Esophagus muscularis mucosa (tissue), 4 donors: Measurements from ENCODE around the gene ZSWIM5. TPM values are rescaled to one million over a fixed set of nuclear protein-coding genes. Genes with fewer than 3 reads are reported as not detected.
"Not testable (repeated sequence)": the region's sequence is repeated elsewhere in the genome, so short reads cannot be mapped to it uniquely, and the experiment has no call there.

Experiments used
- DNase-seq: peaks from one replicate; pipeline ENCODE4 v3.0.0-alpha.2; 2017; ENCODE audit errors: extremely low spot score
- H3K27ac ChIP-seq, 4 donors: fragments of 200-600 bp; sonication (generic); replicated peaks in 1 of 4; 1 replicate in 3 of 4; 2 replicates in 1 of 4; pipeline ENCODE4 v1.5.1; 2016 to 2019; ENCODE audit warnings: mild to moderate bottlenecking in 1 of 4
- H3K27me3 ChIP-seq, 4 donors: fragments of 200-600 bp; sonication (generic); one replicate each; pipeline versions ENCODE4 v1.5.1 to v1.6.0; 2016 to 2019
- H3K36me3 ChIP-seq, 4 donors: fragments of 200-600 bp; sonication (generic); one replicate each; pipeline ENCODE4 v1.5.1; 2016 to 2019
- H3K4me1 ChIP-seq, 4 donors: fragments of 200-600 bp; sonication (generic); one replicate each; pipeline ENCODE4 v1.5.1; 2016 to 2019
- H3K4me3 ChIP-seq, 4 donors: fragments of 200-600 bp; sonication (generic); 1 replicate in 2 of 4; 2 replicates in 2 of 4; pipeline ENCODE4 v1.5.1; 2016 to 2019; ENCODE audit warnings: mild to moderate bottlenecking in 4 of 4, moderate library complexity in 1 of 4
- H3K9me3 ChIP-seq, 4 donors: fragments of 200-600 bp; sonication (generic); 1 replicate in 3 of 4; 2 replicates in 1 of 4; pipeline ENCODE4 v1.5.1; 2016 to 2019
- CTCF ChIP-seq, 3 experiments: fragments of 200-600 bp in 2 of 3; fragments of 450-650 bp in 1 of 3; sonication (generic) in 2 of 3; IDR thresholded peaks; one replicate each; pipeline ENCODE4 v1.5.1; 2017 to 2019; ENCODE audit warnings: antibody characterized with exemption in 3 of 3, mild to moderate bottlenecking in 2 of 3, moderate library complexity in 1 of 3
- EP300 ChIP-seq: sonication (generic); formaldehyde crosslinking; IDR thresholded peaks from one replicate; pipeline ENCODE4 v1.6.1; 2017; ENCODE audit warnings: antibody characterized with exemption
- POLR2A ChIP-seq: fragments of 450-650 bp; IDR thresholded peaks from one replicate; pipeline ENCODE4 v1.6.1; 2017; ENCODE audit warnings: antibody characterized with exemption, moderate library complexity, mild to moderate bottlenecking, low read depth
- POLR2AphosphoS5 ChIP-seq, 2 donors: sonication (generic); formaldehyde crosslinking; IDR thresholded peaks; one replicate each; pipeline ENCODE4 v1.6.1; 2017; ENCODE audit warnings: antibody characterized with exemption in 2 of 2
- WGBS: methylation state at CpG from one replicate; pipeline ENCODE4 v1.1.5; 2018; 5-methylcytosine and 5-hydroxymethylcytosine counted together
- intact Hi-C: fragments of 100-400 bp; cut with DNase I; formaldehyde crosslinking; loops from one replicate; pipeline ENCODE4 v1.15.1; 2023
- total RNA-seq, 4 donors: library from RNA; depleted of rRNA; stranded (reverse); fragments of >200 nt; gene quantifications; one replicate each; pipeline versions ENCODE4 v1.1.0 to v1.2.1, GENCODE V29; 2016

Gene ZSWIM5
- total RNA-seq, 4 donors from 2014 or later = 3.3 to 6.2 (median 5.3) TPM

- Histone ChIP-seq H3K27ac (no peak overlapping the region), H3K9me3 (no peaks in the 10 kb centered on the region), H3K36me3 (no peaks in the 10 kb centered on the region), H3K4me1 (peaks cover 0 to 10% (median 5%) of the 10 kb centered on the region in 4 donors), H3K27me3 (no peaks in the 10 kb centered on the region), H3K4me3 (no peak overlapping the region)
- TF ChIP-seq POLR2A (no peak), POLR2AphosphoS5 (IDR thresholded peaks at IDR 0.05) (no peak)
- intact Hi-C loops = no loop called here
- WGBS = 82% methylated on average over 4 of the region's 4 CpGs
- DNase-seq = no peak
Observed at GRCh38 chr1:45141247-45142003, 65.0 kb downstream of the ZSWIM5 start.

GRCh38 chr1:45136984-45137383 lies 69.4 kb downstream of the ZSWIM5 start:
- Histone ChIP-seq H3K27me3 (no peaks in the 10 kb centered on the region), H3K4me1 (peaks cover 0 to 5% (median 0%) of the 10 kb centered on the region in 4 donors), H3K27ac (no peak overlapping the region), H3K9me3 (no peaks in the 10 kb centered on the region), H3K36me3 (no peaks in the 10 kb centered on the region), H3K4me3 (no peak overlapping the region)
- TF ChIP-seq POLR2AphosphoS5 (IDR thresholded peaks at IDR 0.05) = no peak
- no peak for DNase-seq
- intact Hi-C loops = no loop called here
- 97% methylated on average over 2 of the region's 2 CpGs for WGBS

GRCh38 chr1:45135316-45135715 lies 71.1 kb downstream of the ZSWIM5 start:
- DNase-seq = no peak
- no peaks in the 10 kb centered on the region for H3K36me3 ChIP-seq
- intact Hi-C loops = no loop called here
- TF ChIP-seq CTCF (IDR thresholded peaks at IDR 0.05) = no peak
- no peak for TF ChIP-seq EP300
- no peak for TF ChIP-seq POLR2AphosphoS5 (IDR thresholded peaks at IDR 0.05)
- TF ChIP-seq POLR2A = no peak
- no peaks in the 10 kb centered on the region for H3K27me3 ChIP-seq
- WGBS = 91% methylated on average over 1 of the region's 1 CpG
- H3K4me3 ChIP-seq = no peak overlapping the region
- H3K4me1 ChIP-seq = peaks cover 0 to 5% (median 0%) of the 10 kb centered on the region in 4 donors
- no peaks in the 10 kb centered on the region for H3K9me3 ChIP-seq
- no peak overlapping the region for H3K27ac ChIP-seq

GRCh38 chr1:45134461-45134873 lies 71.9 kb downstream of the ZSWIM5 start:
- H3K36me3 ChIP-seq = no peaks in the 10 kb centered on the region
- H3K4me3 ChIP-seq = no peak overlapping the region
- H3K9me3 ChIP-seq = no peaks in the 10 kb centered on the region
- DNase-seq = no peak
- no peak overlapping the region for H3K27ac ChIP-seq
- peaks cover 0 to 5% (median 0%) of the 10 kb centered on the region in 4 donors for H3K4me1 ChIP-seq
- WGBS = 71% methylated on average over 2 of the region's 2 CpGs
- TF ChIP-seq CTCF (IDR thresholded peaks at IDR 0.05) (no peak), POLR2AphosphoS5 (IDR thresholded peaks at IDR 0.05) (no peak), POLR2A (no peak), EP300 (no peak)
- intact Hi-C loops = no loop called here
- no peaks in the 10 kb centered on the region for H3K27me3 ChIP-seq

DNA sequence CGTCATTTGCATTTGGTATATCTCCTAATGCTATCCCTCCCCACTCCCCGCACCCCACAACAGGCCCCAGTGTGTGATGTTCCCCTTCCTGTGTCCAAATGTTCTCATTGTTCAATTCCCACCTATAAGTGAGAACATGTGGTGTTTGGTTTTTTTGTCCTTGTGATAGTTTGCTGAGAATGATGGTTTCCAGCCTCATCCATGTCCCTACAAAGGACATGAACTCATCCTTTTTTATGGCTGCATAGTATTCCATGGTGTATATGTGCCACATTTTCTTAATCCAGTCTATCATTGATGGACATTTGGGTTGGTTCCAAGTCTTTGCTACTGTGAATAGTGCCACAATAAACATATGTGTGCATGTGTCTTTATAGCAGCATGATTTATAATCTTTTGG lies 73.7 kb downstream of the ZSWIM5 start:
- H3K27me3 ChIP-seq, H3K36me3 ChIP-seq, H3K27ac ChIP-seq, H3K4me3 ChIP-seq, intact Hi-C loops, H3K4me1 ChIP-seq, H3K9me3 ChIP-seq, DNase-seq: not testable (repeated sequence)
- WGBS = 85% methylated on average over 2 of the region's 2 CpGs

GRCh38 chr1:45123358-45123757 lies 83.0 kb downstream of the ZSWIM5 start:
- intact Hi-C loops = no loop called here
- WGBS = 96% methylated on average over 2 of the region's 2 CpGs
- Histone ChIP-seq H3K27ac (no peak overlapping the region), H3K9me3 (no peaks in the 10 kb centered on the region), H3K36me3 (no peaks in the 10 kb centered on the region), H3K27me3 (no peaks in the 10 kb centered on the region), H3K4me3 (no peak overlapping the region), H3K4me1 (no peaks in the 10 kb centered on the region)
- TF ChIP-seq POLR2A (no peak), POLR2AphosphoS5 (IDR thresholded peaks at IDR 0.05) (no peak), CTCF (IDR thresholded peaks at IDR 0.05) (no peak), EP300 (no peak)
- DNase-seq = no peak
